HFFc6 (cell line): ENCODE results near the gene AGAP3. TPM values are rescaled to one million over a fixed set of nuclear protein-coding genes. Genes with fewer than 3 reads are reported as not detected.

Experiments
- DNase-seq: peaks from one replicate; pipeline ENCODE4 v3.0.0-alpha.2; 2018
- H3K27ac Mint-ChIP-seq: 2 replicates; pipeline ENCODE4 v1.8.0; 2020; ENCODE audit warnings: mild to moderate bottlenecking, mixed read lengths
- H3K27me3 Mint-ChIP-seq: 2 replicates; pipeline ENCODE4 v1.8.0; 2021; ENCODE audit warnings: mild to moderate bottlenecking, moderate library complexity, mixed read lengths; ENCODE audit not compliant: insufficient read depth
- H3K36me3 Mint-ChIP-seq: 2 replicates; pipeline ENCODE4 v1.8.0; 2021; ENCODE audit warnings: low read depth, mixed read lengths
- H3K4me1 Mint-ChIP-seq: 2 replicates; pipeline ENCODE4 v1.8.0; 2020; ENCODE audit warnings: low read depth, mixed read lengths
- H3K4me3 Mint-ChIP-seq: 2 replicates; pipeline ENCODE4 v1.8.0; 2020; ENCODE audit warnings: mild to moderate bottlenecking, moderate library complexity, mixed read lengths
- H3K9me3 Mint-ChIP-seq: 2 replicates; pipeline ENCODE4 v1.8.0; 2020; ENCODE audit warnings: mild to moderate bottlenecking, mixed read lengths
- CTCF ChIP-seq: fragments of 200-600 bp; sonication (generic); IDR thresholded peaks from 2 replicates; pipeline ENCODE4 v1.5.0; 2021; ENCODE audit warnings: antibody characterized with exemption, mild to moderate bottlenecking
- total RNA-seq, 6 experiments: library from RNA; stranded (reverse); fragmentation: NEBNext Ultra II Directional; extraction: Animal tissue kit (Norgen Biotek cat#: 25700); gene quantifications; 2 replicates in 1 of 6; 3 replicates in 5 of 6; pipeline ENCODE4 v1.2.3, GENCODE V29; 2021

Gene AGAP3
- total RNA-seq, 6 experiments from 2014 or later: 73.3 to 104 (median 82.2) TPM

GRCh38 chr7:151094675-151095074 lies 8.4 kb downstream of the AGAP3 start:
- Mint-ChIP-seq H3K4me1 (peaks cover 57% of the 10 kb centered on the region), H3K9me3 (no peaks in the 10 kb centered on the region), H3K27ac (peak overlapping the region; percentile 81), H3K4me3 (no peak overlapping the region), H3K36me3 (no peaks in the 10 kb centered on the region; the same call in 1 of the 2 replicates), H3K27me3 (peaks cover 1% of the 10 kb centered on the region; the same call in 1 of the 2 replicates)
- DNase-seq: peak; percentile 45
- TF ChIP-seq CTCF: no peak

GRCh38 chr7:151095123-151095797 lies 9.0 kb downstream of the AGAP3 start:
- Mint-ChIP-seq H3K4me1 (peaks cover 52% of the 10 kb centered on the region), H3K4me3 (no peak overlapping the region), H3K36me3 (no peaks in the 10 kb centered on the region), H3K27ac (peak overlapping the region; percentile 81), H3K9me3 (no peaks in the 10 kb centered on the region), H3K27me3 (peaks cover 1% of the 10 kb centered on the region; the same call in 1 of the 2 replicates)
- DNase-seq: no peak
- TF ChIP-seq CTCF: no peak

GRCh38 chr7:151095828-151096475 lies 9.7 kb downstream of the AGAP3 start:
- Mint-ChIP-seq H3K36me3 (no peaks in the 10 kb centered on the region), H3K27ac (peak overlapping the region; percentile 40)
- DNase-seq: no peak

GRCh38 chr7:151099486-151100211 lies 13.4 kb downstream of the AGAP3 start:
- peaks cover 27% of the 10 kb centered on the region for H3K4me1 Mint-ChIP-seq
- DNase-seq: no peak
- no peak for TF ChIP-seq CTCF
- peaks cover 1% of the 10 kb centered on the region; the same call in 1 of the 2 replicates for H3K27me3 Mint-ChIP-seq
- no peak overlapping the region for H3K27ac Mint-ChIP-seq
- H3K9me3 Mint-ChIP-seq: no peaks in the 10 kb centered on the region
- H3K36me3 Mint-ChIP-seq: no peaks in the 10 kb centered on the region
- H3K4me3 Mint-ChIP-seq: no peak overlapping the region

More at GRCh38 chr7:151095828-151096475, 9.7 kb downstream of the AGAP3 start:
- H3K4me1 Mint-ChIP-seq: peaks cover 48% of the 10 kb centered on the region
- H3K27me3 Mint-ChIP-seq: peaks cover 1% of the 10 kb centered on the region; the same call in 1 of the 2 replicates
- no peaks in the 10 kb centered on the region for H3K9me3 Mint-ChIP-seq
- H3K4me3 Mint-ChIP-seq: no peak overlapping the region
- no peak for TF ChIP-seq CTCF

- H3K27ac Mint-ChIP-seq: no peak overlapping the region
- no peaks in the 10 kb centered on the region for H3K27me3 Mint-ChIP-seq
- no peak for DNase-seq
- H3K4me3 Mint-ChIP-seq: no peak overlapping the region
- no peak for TF ChIP-seq CTCF
- H3K36me3 Mint-ChIP-seq: no peaks in the 10 kb centered on the region
- H3K4me1 Mint-ChIP-seq: peaks cover 21% of the 10 kb centered on the region
- no peaks in the 10 kb centered on the region for H3K9me3 Mint-ChIP-seq
These were observed 14.6 kb downstream of the AGAP3 start for GRCh38 chr7:151100921-151101320.
